Mucosa of descending colon (tissue), 3 donors: ENCODE measurements around the gene SAE1. TPM values are rescaled to one million over a fixed set of nuclear protein-coding genes. Genes with fewer than 3 reads are reported as not detected.
A peak's percentile ranks its signal among the peaks of the same experiment; 100 is the strongest.

ENCODE experiments used
- ATAC-seq: fragments of 200-7000 bp; cut with Tn5 transposase; one replicate; pipeline ENCODE4 v1.9.1; 2020; ENCODE audit warnings: mild to moderate bottlenecking, moderate library complexity
- DNase-seq, 3 donors: peaks; one replicate each; pipeline ENCODE4 v3.0.0-alpha.2; 2020
- H3K36me3 ChIP-seq: fragments of 200-600 bp; one replicate; pipeline ENCODE4 v1.8.0; 2021; ENCODE audit warnings: low read depth, mild to moderate bottlenecking
- H3K4me1 ChIP-seq: fragments of 200-600 bp; one replicate; pipeline ENCODE4 v1.8.0; 2021; ENCODE audit warnings: low read depth, mild to moderate bottlenecking
- H3K4me3 ChIP-seq: fragments of 200-600 bp; one replicate; pipeline ENCODE4 v1.8.0; 2021; ENCODE audit warnings: mild to moderate bottlenecking
- H3K9me3 ChIP-seq: fragments of 200-600 bp; one replicate; pipeline ENCODE4 v1.8.0; 2021; ENCODE audit warnings: mild to moderate bottlenecking
- CTCF ChIP-seq: fragments of 200-600 bp; IDR thresholded peaks from one replicate; pipeline ENCODE4 v1.8.0; 2022; ENCODE audit warnings: antibody characterized with exemption, mild to moderate bottlenecking
- intact Hi-C, 2 donors: fragments of 100-400 bp; cut with DNase I in 1 of 2; cut with micrococcal nuclease in 1 of 2; formaldehyde crosslinking; loops; one replicate each; pipeline versions ENCODE4 v1.11.0 to v1.11.1; 2022; cut with DNase I, micrococcal nuclease
- total RNA-seq, 3 donors: library from RNA; stranded (reverse); fragmentation: NEBNext Ultra II Directional in 2 of 3; extraction: Animal tissue kit (Norgen Biotek cat#: 25700) in 2 of 3; gene quantifications; one replicate each; pipeline versions ENCODE4 v1.2.1 to v1.2.4, GENCODE V29; 2021 to 2023
- donor health status: DM: no; HTN: no; CAD: no; lungs with moderate emphysema.
- donor health status: DM: no; HTN: no; CAD: no.
- donor health status: DM: no; HTN: yes; CAD: no.

SAE1 gene
- total RNA-seq, 3 donors from 2014 or later, result 41.7 to 133 (median 66.4) TPM

- DNase-seq (peak; percentile 87 to 94 (median 89)), ATAC-seq (peak; percentile 35)
- intact Hi-C loops, result no loop called here
- H3K36me3 ChIP-seq, result no peaks in the 10 kb centered on the region
- H3K4me3 ChIP-seq, result no peak overlapping the region
- peak; percentile 5 for TF ChIP-seq CTCF
- peaks cover 30% of the 10 kb centered on the region for H3K4me1 ChIP-seq
- H3K9me3 ChIP-seq, result no peaks in the 10 kb centered on the region
Observed at GRCh38 chr19:47227352-47228167, 96.9 kb downstream of the SAE1 start.

GRCh38 chr19:47228168-47228936 lies 97.7 kb downstream of the SAE1 start:
- ATAC-seq, result peak; percentile 0
- intact Hi-C loops, result no loop called here
- no peak overlapping the region for H3K4me3 ChIP-seq
- no peak for TF ChIP-seq CTCF
- no peaks in the 10 kb centered on the region for H3K36me3 ChIP-seq
- H3K9me3 ChIP-seq, result no peaks in the 10 kb centered on the region
- peak; percentile 54 to 85 (median 75) for DNase-seq
- peaks cover 30% of the 10 kb centered on the region for H3K4me1 ChIP-seq

- no peak for ATAC-seq
- no peak for TF ChIP-seq CTCF
- H3K9me3 ChIP-seq, result no peaks in the 10 kb centered on the region
- intact Hi-C loops, result no loop called here
- H3K36me3 ChIP-seq, result no peaks in the 10 kb centered on the region
- no peak overlapping the region for H3K4me3 ChIP-seq
- H3K4me1 ChIP-seq, result peaks cover 30% of the 10 kb centered on the region
- DNase-seq, result peak in 1 of 3 donors; percentile 51
Observed at GRCh38 chr19:47228937-47229675, 98.5 kb downstream of the SAE1 start.

GRCh38 chr19:47229676-47230053 lies 99.0 kb downstream of the SAE1 start:
- ATAC-seq, result no peak
- Histone ChIP-seq H3K36me3 (no peaks in the 10 kb centered on the region), H3K9me3 (no peaks in the 10 kb centered on the region), H3K4me3 (peak overlapping the region; percentile 77), H3K4me1 (peaks cover 30% of the 10 kb centered on the region)
- TF ChIP-seq CTCF, result no peak
- DNase-seq, result peak in 2 of 3 donors; percentile 52 to 57
- intact Hi-C loops, result no loop called here

- Histone ChIP-seq H3K9me3 (no peaks in the 10 kb centered on the region), H3K4me3 (peak overlapping the region; percentile 77), H3K36me3 (no peaks in the 10 kb centered on the region), H3K4me1 (peaks cover 30% of the 10 kb centered on the region)
- TF ChIP-seq CTCF, result peak; percentile 92
- no peak for ATAC-seq
- intact Hi-C loops, result no loop called here
- DNase-seq, result peak; percentile 82 to 88 (median 88)
Observed at GRCh38 chr19:47230054-47230920, 99.7 kb downstream of the SAE1 start.
